ENCODE measurements around the gene ATAD3C.
A peak's percentile ranks its signal among the peaks of the same experiment; 100 is the strongest.
"Not testable (repeated sequence)": the region's sequence is repeated elsewhere in the genome, so short reads cannot be mapped to it uniquely, and the experiment has no call there.

Gene ATAD3C

DNA sequence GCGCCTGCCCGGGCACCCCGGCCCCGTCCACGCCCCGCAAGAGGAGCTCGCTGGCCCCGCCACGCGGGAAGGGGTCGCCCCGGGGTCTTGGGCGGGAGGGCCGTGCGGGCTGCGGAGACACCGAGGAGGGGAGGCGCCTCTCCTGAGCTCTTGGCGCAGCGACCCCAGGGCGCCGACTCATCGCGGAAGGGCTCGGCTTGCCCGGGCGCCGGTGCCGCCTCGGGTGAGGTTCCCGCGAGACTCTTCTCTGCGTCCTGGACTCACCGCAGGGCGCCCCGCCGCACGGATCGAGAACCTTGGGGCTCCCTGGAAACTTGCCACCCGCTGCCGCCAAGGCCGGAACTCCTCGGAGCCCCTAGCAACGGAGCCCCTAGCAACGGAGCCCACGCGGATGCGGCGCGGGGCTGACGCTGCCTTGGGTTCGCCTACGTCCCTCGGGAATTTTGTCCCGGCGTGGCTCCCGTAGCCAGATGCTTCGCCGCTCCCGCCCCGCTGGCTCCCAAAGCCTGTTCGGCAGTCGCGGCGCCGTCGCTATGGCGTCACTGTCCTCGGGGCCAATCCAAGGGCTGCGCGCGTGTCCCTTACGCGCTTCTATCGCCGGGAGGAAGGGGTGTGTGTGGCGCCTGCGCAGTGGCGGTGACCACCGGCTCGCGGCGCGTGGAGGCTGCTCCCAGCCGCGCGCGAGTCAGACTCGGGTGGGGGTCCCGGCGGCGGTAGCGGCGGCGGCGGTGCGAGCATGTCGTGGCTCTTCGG lies 62.2 kb downstream of the ATAD3C start, which contains the start of gene ATAD3A:
ATAD3A (plus strand) TSS at position 630 of the 753 bp plus-strand sequence; CDS start at position 737, 107 bp downstream.
- DNase-seq = peak; percentile 90 to 98 (median 94)

DNA sequence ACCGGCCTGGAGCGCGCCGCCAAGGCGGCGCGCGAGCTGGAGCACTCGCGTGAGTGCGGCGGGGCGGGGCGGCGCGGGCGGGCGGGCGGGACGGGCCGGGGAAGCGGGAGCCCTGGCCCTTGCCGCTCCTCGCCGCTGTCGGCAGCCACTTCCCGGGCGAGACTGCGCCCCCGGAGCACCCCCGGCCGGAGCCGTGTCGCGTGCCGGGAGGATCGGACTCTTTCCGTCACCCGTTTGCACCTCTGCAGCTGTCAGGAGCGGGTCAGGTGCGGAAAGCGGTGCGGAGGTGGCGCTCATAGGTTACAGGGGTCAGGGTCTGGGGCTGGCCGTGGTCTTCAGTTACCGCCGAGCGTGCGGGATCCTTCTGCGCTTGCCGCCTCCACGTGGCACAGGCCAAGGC lies 62.9 kb downstream of the ATAD3C start:
- DNase-seq = peak in 1 of 5 experiments; percentile 23

DNA sequence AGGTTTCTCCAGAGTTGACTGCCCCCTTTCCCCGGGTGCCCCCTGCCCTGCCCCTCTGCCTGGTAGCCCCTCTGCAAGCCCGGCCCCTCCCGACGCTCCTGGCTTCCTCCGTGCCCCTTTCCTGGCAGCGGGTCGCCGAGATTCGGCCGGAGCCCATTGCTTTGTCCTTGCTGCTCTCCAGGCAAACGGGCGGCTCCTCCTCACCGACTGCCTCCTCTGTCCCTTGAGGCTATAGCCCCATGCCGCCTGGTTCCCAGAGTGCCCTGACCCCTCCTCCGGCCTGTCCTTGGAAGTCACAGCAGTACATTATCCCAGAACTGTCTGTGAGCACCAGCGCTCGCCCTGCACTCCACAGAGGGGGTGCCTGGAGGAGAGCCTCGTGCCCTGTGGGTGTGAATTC lies 64.2 kb downstream of the ATAD3C start:
- DNase-seq = not testable (repeated sequence)

DNA sequence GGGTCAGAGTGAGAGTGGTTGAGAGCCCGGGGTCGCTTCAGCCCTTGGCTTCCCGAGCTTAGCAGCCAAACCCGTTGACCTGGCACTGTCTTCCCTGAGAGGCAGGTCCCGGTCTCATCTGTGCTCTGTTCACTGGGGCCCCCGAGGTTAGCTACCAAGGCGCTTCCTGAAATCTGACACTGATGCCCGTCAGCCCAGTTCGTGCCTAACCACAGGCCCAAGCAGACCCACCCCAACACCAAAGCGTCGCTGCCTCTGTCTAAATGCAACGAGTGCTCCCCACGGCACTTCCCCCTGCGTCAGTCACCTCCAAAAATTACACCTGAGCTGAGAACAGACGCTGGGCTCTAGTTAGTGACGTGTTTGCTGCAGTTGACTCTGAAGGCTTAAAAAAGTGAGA lies 64.9 kb downstream of the ATAD3C start:
- not testable (repeated sequence) for DNase-seq

DNA sequence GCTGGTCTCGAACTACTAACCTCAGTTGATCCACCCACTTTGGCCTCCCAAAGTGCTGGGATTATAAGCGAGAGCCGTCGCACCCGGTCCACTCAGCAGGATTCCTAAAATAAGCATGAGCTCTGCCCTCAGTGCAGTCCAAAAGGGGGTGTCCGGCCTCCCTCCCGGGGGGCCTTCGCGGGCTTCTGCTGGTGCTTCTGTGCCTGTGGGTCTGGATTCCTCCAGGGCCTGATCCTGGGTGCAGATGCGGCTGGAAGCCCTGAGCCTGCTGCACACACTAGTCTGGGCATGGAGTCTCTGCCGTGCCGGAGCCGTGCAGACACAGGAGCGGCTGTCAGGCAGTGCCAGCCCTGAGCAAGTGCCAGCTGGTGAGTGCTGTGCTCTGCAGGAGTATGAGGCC lies 67.4 kb downstream of the ATAD3C start:
- DNase-seq = not testable (repeated sequence)

DNA sequence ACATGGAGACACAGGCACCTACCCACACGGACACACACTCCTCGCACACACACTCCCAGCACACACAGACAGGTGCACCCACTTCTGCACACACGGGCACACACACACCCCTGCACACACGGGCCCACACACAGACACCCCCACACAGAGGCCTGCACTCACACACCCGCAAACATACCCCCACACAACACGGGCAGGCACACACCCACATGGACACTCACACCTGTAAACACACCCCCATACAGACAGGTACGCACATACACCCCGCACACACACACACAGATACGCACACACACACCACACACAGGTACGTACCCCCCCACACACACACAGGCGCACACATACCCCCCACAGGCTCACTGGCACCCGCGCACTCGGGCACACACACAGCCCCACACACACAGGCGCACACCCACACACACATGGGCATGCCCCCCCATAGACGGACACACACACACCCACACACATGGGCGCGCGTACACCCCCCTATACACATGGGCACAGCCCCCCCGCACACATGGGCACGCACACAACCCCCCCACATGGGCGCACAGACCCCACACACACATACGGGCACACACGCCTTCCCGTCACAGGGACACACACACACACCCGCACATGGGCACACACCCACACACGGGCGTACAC lies 68.6 kb downstream of the ATAD3C start:
- DNase-seq = no peak

DNA sequence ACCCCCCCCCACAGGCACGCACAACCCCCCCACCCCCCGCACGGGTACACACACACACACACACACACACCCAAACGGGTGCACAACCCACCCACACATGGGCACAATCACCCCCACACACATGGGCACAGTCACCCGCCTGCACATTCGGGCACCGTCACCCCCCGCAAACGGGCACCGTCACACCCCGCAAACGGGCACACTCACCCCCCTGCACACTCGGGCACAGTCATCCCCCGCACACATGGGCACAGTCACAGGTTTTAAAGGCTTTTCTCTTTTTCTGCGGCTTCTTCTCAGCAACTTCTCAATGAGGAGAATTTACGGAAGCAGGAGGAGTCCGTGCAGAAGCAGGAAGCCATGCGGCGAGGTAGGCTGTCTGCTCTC lies 69.1 kb downstream of the ATAD3C start:
- DNase-seq = not testable (repeated sequence)

Measured in T-helper 2 cell (primary cell).